Measurements from ENCODE around the gene GZMM. TPM values are rescaled to one million over a fixed set of nuclear protein-coding genes. Genes with fewer than 3 reads are reported as not detected.

GZMM gene
- total and polyA plus RNA-seq, 8 donors: 0.45 to 1.4 (median 0.70) TPM; not detected in 1

GRCh38 chr19:496112-496665 lies 47.7 kb upstream of the GZMM start, which contains the start of gene MADCAM1:
Gene MADCAM1, plus strand, starts transcription at chr19:496486. Its CDS starts 14 bp downstream, at chr19:496500.
- DNase-seq: peak in 1 of 4 donors; percentile 68
- peaks cover 0 to 15% of the 10 kb centered on the region in 2 donors for H3K4me1 ChIP-seq
- ATAC-seq: no peak
- no peak within 1 kb of the TSS for H3K27ac ChIP-seq
- no peak within 1 kb of the TSS for H3K4me3 ChIP-seq
- TF ChIP-seq CTCF (IDR thresholded peaks at IDR 0.05): no peak
- peaks cover 27 to 65% of the 10 kb centered on the region in 2 donors for H3K27me3 ChIP-seq
- H3K36me3 ChIP-seq: no peaks in the 10 kb centered on the region
- intact Hi-C loops (cut with DNase I): no loop called here
- H3K9me3 ChIP-seq: no peaks in the 10 kb centered on the region

DNA sequence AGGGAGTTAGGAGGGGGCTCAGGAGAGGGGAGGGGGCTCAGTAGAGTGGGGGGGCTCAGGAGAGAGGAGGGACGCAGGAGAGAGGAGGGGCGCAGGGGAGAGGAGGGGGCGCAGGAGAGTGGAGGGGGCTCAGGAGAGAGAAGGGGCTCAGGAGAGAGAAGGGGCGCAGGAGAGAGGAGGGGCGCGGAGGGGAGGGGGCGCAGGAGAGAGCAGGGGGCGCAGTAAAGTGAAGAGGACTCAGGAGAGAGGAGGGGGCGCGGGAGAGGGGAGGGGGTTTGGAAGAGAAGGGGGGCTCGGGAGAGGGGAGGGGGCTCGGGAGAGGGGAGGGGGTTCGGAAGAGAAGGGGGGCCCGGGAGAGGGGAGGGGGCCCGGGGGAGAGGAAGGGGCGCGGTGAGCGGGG lies 46.9 kb upstream of the GZMM start:
- TF ChIP-seq CTCF (IDR thresholded peaks at IDR 0.05): no peak
- Histone ChIP-seq H3K4me1 (peaks cover 0 to 15% of the 10 kb centered on the region in 2 donors), H3K4me3 (no peak overlapping the region), H3K36me3 (no peaks in the 10 kb centered on the region), H3K9me3 (no peaks in the 10 kb centered on the region), H3K27me3 (peaks cover 27 to 65% of the 10 kb centered on the region in 2 donors), H3K27ac (no peak overlapping the region)
- ATAC-seq (no peak), DNase-seq (no peak)
- intact Hi-C loops (cut with DNase I): no loop called here

DNA sequence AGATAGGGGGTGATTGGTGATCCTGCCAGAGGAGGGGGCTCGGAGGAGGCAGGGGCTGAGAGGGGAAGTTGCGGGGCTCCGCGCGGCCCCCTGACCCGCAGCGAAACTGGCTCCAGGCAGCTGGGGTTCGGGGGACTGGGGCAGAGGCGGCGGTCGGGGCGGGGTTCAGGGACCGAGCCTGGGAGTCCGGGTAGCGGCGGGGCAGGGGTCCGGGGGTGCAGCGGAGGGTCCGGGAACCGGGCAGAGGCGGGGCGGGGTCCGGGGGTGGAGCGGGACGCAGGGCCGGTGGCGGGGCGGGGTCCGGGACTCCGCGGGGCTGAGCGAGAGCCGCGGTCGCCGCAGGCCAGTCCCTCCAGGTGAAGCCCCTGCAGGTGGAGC lies 46.4 kb upstream of the GZMM start:
- H3K9me3 ChIP-seq: no peaks in the 10 kb centered on the region
- peak in 1 of 4 donors; percentile 70 for DNase-seq
- no peak for TF ChIP-seq CTCF (IDR thresholded peaks at IDR 0.05)
- H3K27me3 ChIP-seq: peaks cover 27 to 65% of the 10 kb centered on the region in 2 donors
- no peak for ATAC-seq
- peaks cover 0 to 20% of the 10 kb centered on the region in 2 donors for H3K4me1 ChIP-seq
- intact Hi-C loops (cut with DNase I): no loop called here
- no peaks in the 10 kb centered on the region for H3K36me3 ChIP-seq
- no peak overlapping the region for H3K4me3 ChIP-seq
- no peak overlapping the region for H3K27ac ChIP-seq

GRCh38 chr19:497869-498510 lies 45.9 kb upstream of the GZMM start:
- H3K27me3 ChIP-seq: peaks cover 27 to 65% of the 10 kb centered on the region in 2 donors
- no peaks in the 10 kb centered on the region for H3K9me3 ChIP-seq
- ATAC-seq: no peak
- TF ChIP-seq CTCF (IDR thresholded peaks at IDR 0.05): no peak
- peak in 1 of 4 donors; percentile 79 for DNase-seq
- intact Hi-C loops (cut with DNase I): no loop called here
- no peak overlapping the region for H3K27ac ChIP-seq
- H3K36me3 ChIP-seq: no peaks in the 10 kb centered on the region
- peaks cover 0 to 25% of the 10 kb centered on the region in 2 donors for H3K4me1 ChIP-seq
- H3K4me3 ChIP-seq: no peak overlapping the region

DNA sequence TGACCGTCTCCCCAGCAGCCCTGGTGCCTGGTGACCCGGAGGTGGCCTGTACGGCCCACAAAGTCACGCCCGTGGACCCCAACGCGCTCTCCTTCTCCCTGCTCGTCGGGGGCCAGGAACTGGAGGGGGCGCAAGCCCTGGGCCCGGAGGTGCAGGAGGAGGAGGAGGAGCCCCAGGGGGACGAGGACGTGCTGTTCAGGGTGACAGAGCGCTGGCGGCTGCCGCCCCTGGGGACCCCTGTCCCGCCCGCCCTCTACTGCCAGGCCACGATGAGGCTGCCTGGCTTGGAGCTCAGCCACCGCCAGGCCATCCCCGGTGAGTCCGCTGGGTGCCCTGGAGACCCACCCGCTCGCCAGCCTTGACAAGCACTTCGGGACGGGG lies 45.4 kb upstream of the GZMM start:
- no peak for DNase-seq
- Histone ChIP-seq H3K27me3 (peaks cover 27 to 65% of the 10 kb centered on the region in 2 donors), H3K4me3 (no peak overlapping the region), H3K9me3 (no peaks in the 10 kb centered on the region), H3K36me3 (no peaks in the 10 kb centered on the region), H3K27ac (no peak overlapping the region), H3K4me1 (peaks cover 0 to 27% of the 10 kb centered on the region in 2 donors)
- TF ChIP-seq CTCF (IDR thresholded peaks at IDR 0.05): no peak
- ATAC-seq: no peak
- intact Hi-C loops (cut with DNase I): no loop called here

Measured in left lung (tissue), 10 donors.